ENCODE results near the gene RBFOX1.

RBFOX1 gene

DNA sequence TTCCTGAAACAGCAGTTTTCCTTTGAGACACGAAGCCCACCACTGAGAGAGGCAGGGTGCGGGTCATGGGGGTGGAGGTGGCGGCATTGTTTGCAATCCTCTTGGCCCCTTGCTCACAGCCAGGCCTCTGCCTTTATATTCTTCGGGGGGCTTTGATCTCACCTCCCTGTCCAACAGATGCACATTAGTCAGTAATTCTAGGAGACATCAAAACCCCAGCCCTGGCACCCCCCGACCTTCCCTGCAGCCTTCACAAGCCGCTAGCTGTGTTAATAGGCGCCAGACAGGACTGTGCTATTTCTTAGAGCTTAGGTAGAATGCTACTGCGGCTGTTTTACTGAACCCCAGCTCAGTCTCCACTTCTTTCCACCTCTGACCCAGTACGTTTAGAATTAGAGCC lies 212.6 kb downstream of the RBFOX1 start:
- no peak for DNase-seq

DNA sequence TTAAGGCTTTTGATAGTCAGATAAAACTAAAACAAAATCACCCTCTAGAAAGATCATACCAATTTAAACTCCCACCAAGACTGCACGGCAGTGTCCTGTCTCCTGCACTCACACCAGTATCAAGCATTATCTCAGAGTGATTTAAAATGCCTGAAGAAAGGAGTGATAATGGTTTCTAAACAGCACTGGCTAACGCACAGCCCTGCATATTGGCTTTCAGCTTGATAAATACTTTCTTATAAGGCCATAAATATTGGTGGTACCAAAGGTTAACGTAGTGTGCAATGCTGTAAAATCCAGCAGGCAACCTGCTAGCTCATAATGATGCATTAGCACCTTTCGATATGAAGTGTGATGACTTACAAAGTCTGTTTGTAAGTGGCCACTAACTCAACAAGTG lies 214.3 kb downstream of the RBFOX1 start:
- no peak for DNase-seq

- DNase-seq, result no peak
These were observed 215.1 kb downstream of the RBFOX1 start for GRCh38 chr16:7547736-7548135.

GRCh38 chr16:7548796-7549318 lies 216.2 kb downstream of the RBFOX1 start:
- DNase-seq, result no peak

DNA sequence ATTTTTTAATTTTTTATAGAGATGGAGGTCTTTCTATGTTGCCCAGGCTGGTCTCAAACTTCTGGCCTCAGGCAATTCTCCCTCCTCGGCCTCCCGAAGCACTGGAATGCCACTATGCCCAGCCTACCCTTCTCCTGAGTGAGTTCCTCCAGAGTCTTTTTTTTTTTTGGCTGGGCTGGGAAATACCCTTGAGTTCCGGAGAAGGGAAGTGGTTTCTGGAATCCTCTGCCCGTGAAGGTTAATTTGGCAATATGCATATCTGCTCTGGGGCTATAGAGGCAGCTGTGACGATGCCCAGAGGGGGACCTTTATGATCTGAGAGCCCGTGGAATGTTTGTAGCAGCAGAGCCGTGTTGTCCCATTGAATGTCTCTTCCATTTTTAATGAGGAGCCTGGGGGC lies 217.5 kb downstream of the RBFOX1 start:
- DNase-seq, result no peak

- no peak for DNase-seq
These were observed 222.8 kb downstream of the RBFOX1 start for GRCh38 chr16:7555459-7555858.

- no peak for DNase-seq
These were observed 229.3 kb downstream of the RBFOX1 start for GRCh38 chr16:7561908-7562405.

GRCh38 chr16:7566360-7566759 lies 233.7 kb downstream of the RBFOX1 start:
- DNase-seq, result no peak

GRCh38 chr16:7571366-7571765 lies 238.7 kb downstream of the RBFOX1 start:
- no peak for DNase-seq

DNA sequence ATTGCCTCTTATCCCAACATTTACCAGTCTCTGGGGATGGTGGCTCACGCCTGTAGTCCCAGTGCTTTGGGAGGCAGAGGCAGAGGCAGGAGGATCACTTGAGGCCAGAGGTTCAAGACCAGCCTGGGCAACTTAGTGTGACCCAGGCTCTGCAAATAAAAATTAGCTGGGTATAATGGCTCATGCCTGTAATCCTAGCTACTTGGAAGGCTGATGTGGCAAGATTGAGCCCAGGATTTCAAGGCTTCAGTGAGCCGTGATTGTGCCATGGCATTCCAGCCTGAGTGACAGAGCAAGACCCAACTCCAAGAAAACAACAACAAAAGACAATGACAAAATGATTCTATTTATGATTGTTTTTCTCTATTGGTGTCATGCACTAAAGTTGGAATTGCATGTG lies 244.9 kb downstream of the RBFOX1 start:
- DNase-seq, result no peak

- DNase-seq, result no peak
These were observed 246.8 kb downstream of the RBFOX1 start for GRCh38 chr16:7579454-7579853.

GRCh38 chr16:7581175-7581574 lies 248.5 kb downstream of the RBFOX1 start:
- no peak for DNase-seq

DNA sequence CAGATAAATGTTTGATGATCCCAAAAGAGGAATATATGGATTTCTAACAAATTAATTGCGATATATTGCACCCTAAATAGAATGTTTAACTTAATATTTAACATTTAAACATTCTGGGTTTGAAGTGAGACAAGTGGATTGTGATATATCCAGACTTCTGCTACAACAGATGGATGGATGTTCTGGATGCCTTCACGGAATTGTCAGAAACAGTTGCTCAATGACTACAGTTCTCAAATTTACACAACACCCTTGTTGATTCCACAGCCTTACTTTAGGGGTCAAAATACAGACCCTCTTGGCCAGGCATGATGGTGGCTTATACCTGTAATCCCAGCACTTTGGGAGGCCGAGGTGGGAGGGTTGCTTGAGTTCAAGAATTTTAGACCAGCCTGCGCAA lies 250.8 kb downstream of the RBFOX1 start:
- no peak for DNase-seq

DNA sequence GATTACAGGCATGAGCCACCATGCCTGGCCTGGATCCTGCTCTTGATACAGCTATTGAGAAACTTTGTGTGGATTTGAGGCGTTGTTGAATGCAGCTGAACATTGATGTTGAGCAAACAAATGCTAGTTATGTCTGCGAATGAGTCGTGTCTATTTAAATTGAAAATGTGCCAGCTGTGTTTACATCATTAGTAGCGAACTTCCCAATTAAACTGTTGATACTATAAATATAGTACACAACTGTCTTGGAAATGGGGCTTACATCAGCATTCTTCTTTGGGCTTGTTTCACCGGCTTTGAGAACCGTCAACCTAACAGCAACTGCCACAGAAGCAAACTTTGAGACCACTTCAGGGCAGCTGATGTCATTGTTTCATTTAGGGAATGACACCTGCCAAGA lies 251.9 kb downstream of the RBFOX1 start:
- DNase-seq, result no peak

DNA sequence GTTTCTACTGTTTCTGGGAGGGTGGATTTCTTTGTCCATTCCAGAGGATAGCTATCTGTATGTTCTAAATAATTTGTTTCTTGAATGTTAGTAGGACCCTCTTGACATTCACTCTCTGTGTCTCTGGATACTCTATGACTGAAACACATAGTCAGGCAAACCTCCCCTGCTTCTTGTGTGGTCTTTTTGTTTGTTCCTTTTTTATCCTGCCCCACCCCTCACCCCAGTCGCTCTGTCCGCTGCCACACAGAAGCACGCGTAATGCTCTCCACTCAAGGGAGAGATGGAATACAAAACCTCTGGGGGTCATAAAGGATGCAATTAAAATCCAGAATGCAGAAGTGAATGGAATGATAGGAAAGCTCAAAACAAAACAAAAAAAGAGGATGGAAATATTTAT lies 253.1 kb downstream of the RBFOX1 start:
- no peak for DNase-seq

GRCh38 chr16:7590934-7591333 lies 258.3 kb downstream of the RBFOX1 start:
- DNase-seq, result no peak

GRCh38 chr16:7596308-7596707 lies 263.7 kb downstream of the RBFOX1 start:
- no peak for DNase-seq

- DNase-seq, result no peak
These were observed 265.0 kb downstream of the RBFOX1 start for GRCh38 chr16:7597677-7598076.

DNA sequence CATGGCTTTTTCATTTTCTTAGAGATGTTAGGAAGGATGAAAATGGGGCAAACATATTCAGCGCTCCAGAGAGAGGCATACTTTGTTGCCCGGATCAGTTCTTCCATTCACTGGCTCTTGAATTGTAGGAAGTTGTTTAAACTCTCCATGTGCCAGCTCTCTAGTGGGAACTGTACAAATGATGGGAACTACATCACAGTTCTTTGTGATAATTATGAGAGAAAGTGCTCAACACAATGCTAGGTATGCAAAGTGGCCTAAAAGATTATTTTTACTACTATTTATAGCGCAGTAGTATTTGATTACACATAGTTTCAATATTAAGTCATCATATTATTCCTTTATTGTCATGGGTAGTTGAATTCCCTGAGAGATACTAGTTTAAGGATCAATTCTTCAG lies 268.5 kb downstream of the RBFOX1 start:
- DNase-seq, result no peak

- DNase-seq, result no peak
These were observed 269.8 kb downstream of the RBFOX1 start for GRCh38 chr16:7602291-7602950.

GRCh38 chr16:7605812-7606211 lies 273.2 kb downstream of the RBFOX1 start:
- no peak for DNase-seq

DNA sequence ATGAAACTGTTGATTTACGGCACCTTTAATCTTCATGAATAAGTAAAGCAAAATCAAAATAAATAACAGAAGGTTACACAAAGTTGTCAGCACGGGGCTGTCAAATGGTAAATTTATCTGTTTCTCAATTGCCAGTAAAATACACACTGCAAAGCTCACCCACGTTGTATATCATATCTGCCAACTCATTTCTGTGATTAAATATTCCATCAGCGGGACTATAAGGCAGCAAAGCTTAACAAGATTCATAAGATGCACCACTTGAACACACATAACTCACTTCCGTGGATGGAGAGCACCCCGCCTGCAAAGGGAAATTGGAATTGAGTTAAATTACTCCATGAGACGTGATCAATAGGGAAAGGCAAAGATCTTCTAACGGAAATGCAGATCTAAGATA lies 280.0 kb downstream of the RBFOX1 start:
- DNase-seq, result no peak

GRCh38 chr16:7613518-7613917 lies 280.9 kb downstream of the RBFOX1 start:
- no peak for DNase-seq

DNA sequence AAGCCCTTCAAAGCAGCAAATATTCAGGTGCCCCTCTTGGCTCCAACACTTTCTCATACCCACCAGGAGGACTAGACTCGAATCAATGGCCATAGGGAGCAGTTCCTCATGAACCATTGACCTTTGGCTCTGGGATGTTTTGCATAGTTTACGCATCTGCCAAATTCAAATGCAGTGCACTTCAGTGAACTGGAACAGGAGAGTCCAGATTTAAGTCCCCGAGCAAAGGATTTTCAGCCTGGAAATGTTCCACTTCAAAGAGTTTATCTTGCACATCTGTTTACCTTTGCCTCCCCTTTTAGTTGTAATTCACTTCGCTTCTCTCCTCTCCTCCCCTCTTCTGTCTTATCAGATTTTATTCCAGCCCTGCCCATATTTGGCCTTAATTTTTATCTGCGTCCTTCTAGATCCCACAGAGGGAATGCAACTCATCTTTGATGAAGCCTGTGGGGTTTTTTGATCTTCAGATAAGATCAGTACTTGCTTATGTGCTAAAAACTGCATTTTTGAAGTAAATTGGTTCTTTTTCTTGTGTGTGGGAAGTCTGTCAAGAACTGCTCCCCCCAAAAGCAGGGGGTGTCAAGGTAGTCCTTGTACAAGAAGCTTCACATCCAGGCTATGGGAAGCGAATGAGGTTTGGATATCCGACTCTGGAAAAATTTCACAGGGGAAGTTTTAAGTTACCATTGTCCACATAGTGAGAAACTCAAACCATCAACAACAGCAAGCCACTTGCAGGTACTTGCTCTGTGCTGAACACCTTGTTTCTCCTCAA lies 281.6 kb downstream of the RBFOX1 start:
- DNase-seq, result no peak
